SK-N-SH (cell line): Measurements from ENCODE around the gene TLX2. TPM values are rescaled to one million over a fixed set of nuclear protein-coding genes. Genes with fewer than 3 reads are reported as not detected.
A peak's percentile ranks its signal among the peaks of the same experiment; 100 is the strongest.

Experiments
- CTCF ChIA-PET: fragments of 300-600, 350-600 bp; formaldehyde crosslinking; extraction: SDS; loops from one replicate; lab custom pipeline; 2021; lab: Yijun Ruan, JAX
- POLR2A ChIA-PET: fragments of 350-600 bp; sonication (Branson Sonifier 250); formaldehyde crosslinking; extraction: SDS; loops from one replicate; lab custom pipeline; 2020; ENCODE audit warnings: antibody characterized with exemption, inconsistent platforms; lab: Yijun Ruan, JAX
- DNase-seq: peaks from one replicate; pipeline ENCODE4 v3.0.0; 2012
- H2AFZ ChIP-seq: fragments of 200-600 bp; sonication (generic); 2 replicates; pipeline ENCODE4 v1.8.1; 2016; ENCODE audit warnings: antibody characterized with exemption, mild to moderate bottlenecking, low read depth
- H3F3A ChIP-seq: fragments of 200-600 bp; sonication (generic); replicated peaks from 2 replicates; pipeline ENCODE3; 2016; ENCODE audit warnings: antibody characterized with exemption, mild to moderate bottlenecking; ENCODE audit not compliant: insufficient read depth
- H3K27ac ChIP-seq, 2 experiments: fragments of 200-500 bp in 1 of 2; fragments of 200-600 bp in 1 of 2; sonication (Bioruptor generic) in 1 of 2; sonication (generic), shearing (Covaris generic) in 1 of 2; 2 replicates each; pipeline versions ENCODE4 v1.5.1 to v1.6.1; 2014 to 2016; ENCODE audit warnings: low read depth in 2 of 2, inconsistent platforms in 1 of 2, low read length in 1 of 2, mild to moderate bottlenecking in 1 of 2, mixed read lengths in 1 of 2
- H3K27me3 ChIP-seq: fragments of 200-600 bp; sonication (generic), shearing (Covaris generic); 2 replicates; pipeline ENCODE4 v1.6.1; 2016; ENCODE audit warnings: mixed run types; ENCODE audit not compliant: insufficient read depth
- H3K36me3 ChIP-seq, 2 experiments: fragments of 200-500 bp in 1 of 2; fragments of 200-600 bp in 1 of 2; sonication (Bioruptor generic) in 1 of 2; sonication (generic) in 1 of 2; replicated peaks in 1 of 2; 2 replicates each; pipeline versions ENCODE3 to v1.5.1; 2014 to 2016; ENCODE audit warnings: low read length in 1 of 2, mild to moderate bottlenecking in 1 of 2; ENCODE audit not compliant: insufficient read depth in 2 of 2, control insufficient read depth in 1 of 2
- H3K4me1 ChIP-seq, 2 experiments: fragments of 200-500 bp in 1 of 2; fragments of 200-600 bp in 1 of 2; sonication (Bioruptor generic) in 1 of 2; sonication (generic), shearing (Covaris generic) in 1 of 2; 2 replicates each; pipeline versions ENCODE4 v1.5.1 to v1.6.1; 2014 to 2016; ENCODE audit warnings: low read depth in 1 of 2, low read length in 1 of 2, mixed run types in 1 of 2; ENCODE audit not compliant: insufficient read depth in 2 of 2, control insufficient read depth in 1 of 2
- H3K4me2 ChIP-seq: fragments of 200-600 bp; sonication (generic), shearing (Covaris generic); 2 replicates; pipeline ENCODE4 v1.6.1; 2017; ENCODE audit warnings: mixed run types
- H3K4me3 ChIP-seq, 2 experiments: fragments of 200-500 bp in 1 of 2; fragments of 200-600 bp in 1 of 2; sonication (Bioruptor generic) in 1 of 2; sonication (generic), shearing (Covaris generic) in 1 of 2; 2 replicates each; pipeline versions ENCODE4 v1.5.1 to v1.8.1; 2014 to 2016; ENCODE audit warnings: low read depth in 2 of 2, inconsistent platforms in 1 of 2, low read length in 1 of 2, mild to moderate bottlenecking in 1 of 2, mixed read lengths in 1 of 2, moderate library complexity in 1 of 2
- H3K79me2 ChIP-seq: fragments of 200-600 bp; sonication (generic); 2 replicates; pipeline ENCODE4 v1.8.1; 2017; ENCODE audit warnings: mild to moderate bottlenecking; ENCODE audit not compliant: insufficient read depth
- H3K9ac ChIP-seq: fragments of 200-600 bp; sonication (generic); 2 replicates; pipeline ENCODE4 v1.6.1; 2017; ENCODE audit warnings: mixed run types
- H3K9me2 ChIP-seq: fragments of 200-600 bp; sonication (generic); 2 replicates; pipeline ENCODE4 v1.6.1; 2017; ENCODE audit warnings: mixed run types
- H3K9me3 ChIP-seq: fragments of 200-600 bp; sonication (generic); 2 replicates; pipeline ENCODE4 v1.6.1; 2017; ENCODE audit warnings: mixed run types, mild to moderate bottlenecking, moderate library complexity
- H4K20me1 ChIP-seq: fragments of 200-600 bp; sonication (generic); 2 replicates; pipeline ENCODE4 v1.6.1; 2017; ENCODE audit warnings: mild to moderate bottlenecking, mixed run types; ENCODE audit not compliant: insufficient read depth
- ELF1 ChIP-seq: IDR thresholded peaks from 2 replicates; pipeline ENCODE4 v1.4.0; 2012
- EP300 ChIP-seq, 2 experiments: IDR thresholded peaks; 2 replicates each; pipeline versions ENCODE4 v1.4.0 to v1.6.1; 2012; ENCODE audit warnings: borderline replicate concordance in 1 of 2, low read depth in 1 of 2, low read length in 1 of 2
- GATA2 ChIP-seq: sonication (generic); formaldehyde crosslinking; IDR thresholded peaks from 2 replicates; pipeline ENCODE4 v1.5.0; 2020; ENCODE audit warnings: mild to moderate bottlenecking, missing genetic modification reagents
- MEF2A ChIP-seq: IDR thresholded peaks from 2 replicates; pipeline ENCODE4 v1.4.0; 2012; ENCODE audit warnings: low read depth, borderline replicate concordance
- NRF1 ChIP-seq: IDR thresholded peaks from 2 replicates; pipeline ENCODE4 v1.6.1; 2012; ENCODE audit warnings: low read depth, mild to moderate bottlenecking, low read length
- RAD21 ChIP-seq: IDR thresholded peaks from 2 replicates; pipeline ENCODE4 v1.6.1; 2012; ENCODE audit warnings: mild to moderate bottlenecking, low read length
- RFX5 ChIP-seq: IDR thresholded peaks from 2 replicates; pipeline ENCODE4 v1.6.1; 2012; ENCODE audit warnings: mild to moderate bottlenecking, improper control_type of control experiment, low read length
- RXRA ChIP-seq: IDR thresholded peaks from 2 replicates; pipeline ENCODE4 v1.4.0; 2012; ENCODE audit warnings: low read depth, mild to moderate bottlenecking, borderline replicate concordance
- TAF1 ChIP-seq: IDR thresholded peaks from 2 replicates; pipeline ENCODE4 v1.6.1; 2012; ENCODE audit warnings: low read depth, mild to moderate bottlenecking, low read length, moderate library complexity, borderline replicate concordance
- TCF12 ChIP-seq: IDR thresholded peaks from 2 replicates; pipeline ENCODE4 v1.4.0; 2012
- TEAD4 ChIP-seq: IDR thresholded peaks from 2 replicates; pipeline ENCODE4 v1.4.0; 2012; ENCODE audit warnings: mild to moderate bottlenecking, borderline replicate concordance; ENCODE audit not compliant: insufficient read depth
- YY1 ChIP-seq: IDR thresholded peaks from 2 replicates; pipeline ENCODE4 v1.4.0; 2012; ENCODE audit warnings: low read depth, mild to moderate bottlenecking
- WGBS: methylation state at CpG from one replicate; pipeline ENCODE4 v1.1.6; 2017; ENCODE audit warnings: low lambda C conversion rate; 5-methylcytosine and 5-hydroxymethylcytosine counted together
- polyA plus RNA-seq, 3 experiments: library from polyadenylated mRNA; depleted of rRNA; stranded (reverse); fragments of >200 nt; gene quantifications; 2 replicates each; pipeline ENCODE4 v1.2.3, GENCODE V29; 2012
- TF ChIP-seq, protein P1 (sequence below): IDR thresholded peaks from 2 replicates; pipeline ENCODE4 v1.4.0; 2012; ENCODE audit warnings: low read depth, borderline replicate concordance
- TF ChIP-seq, protein P2 (sequence below): fragments of 150-350 bp; IDR thresholded peaks from 2 replicates; pipeline ENCODE4 v1.6.1; 2016; ENCODE audit warnings: mild to moderate bottlenecking, low read depth, low read length
- TF ChIP-seq, protein P3 (sequence below): IDR thresholded peaks from 2 replicates; pipeline ENCODE4 v1.4.0; 2012; ENCODE audit warnings: low read depth
- TF ChIP-seq, protein P4 (sequence below): fragments of 200-600 bp; sonication (generic); IDR thresholded peaks from 2 replicates; pipeline ENCODE4 v1.6.1; 2017; ENCODE audit warnings: antibody characterized with exemption, mild to moderate bottlenecking, moderate library complexity

TLX2 gene
- polyA plus RNA-seq, 1 of the 3 experiments (the other 2 are of a cell fraction): 24.5 TPM

DNA sequence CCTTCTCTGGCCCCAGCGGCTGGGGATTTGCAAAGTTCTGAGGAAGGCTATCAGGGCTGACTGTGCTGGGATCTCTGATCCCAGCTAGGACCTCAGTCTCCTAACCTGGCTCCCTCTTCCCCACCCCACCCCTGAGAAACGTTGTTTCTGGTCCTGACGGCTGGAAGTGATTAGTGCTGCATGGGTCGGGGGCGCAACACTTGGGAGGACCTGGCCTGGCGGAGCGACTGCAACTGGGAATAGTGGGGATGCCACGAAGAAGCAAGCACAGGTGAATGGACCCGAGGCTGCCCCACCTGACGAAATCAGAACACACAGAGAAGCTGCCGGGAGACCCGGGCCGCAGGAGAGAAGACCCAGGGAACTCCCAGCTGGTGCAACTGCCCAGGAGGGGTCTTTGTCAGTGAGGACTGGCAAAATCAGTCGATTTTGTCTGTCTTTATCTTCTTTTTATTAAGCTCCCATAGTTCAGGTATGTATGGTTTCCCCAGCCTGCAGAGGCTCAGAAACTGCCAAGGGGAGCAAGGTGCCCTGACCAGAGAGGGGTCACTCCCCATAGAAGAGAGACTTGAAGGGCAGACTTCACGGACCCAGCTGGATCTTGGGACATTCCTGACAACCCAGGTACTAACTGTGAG is 14.2 kb upstream of the TLX2 start:
- H3K4me2 ChIP-seq: no peak overlapping the region
- no peak overlapping the region for H3K4me3 ChIP-seq
- no peaks in the 10 kb centered on the region for H3K27me3 ChIP-seq
- 84% methylated on average over 15 of the region's 15 CpGs for WGBS
- CTCF ChIA-PET: interaction anchor here (0.8 to 3.7 kb wide), 7 partner anchors 13 to 87 kb away, joined by 3 to 21 read pairs (median 3); partner anchors contain the start of genes AUP1, CCDC142, HTRA2 and TTC31
- H3K9me3 ChIP-seq: no peaks in the 10 kb centered on the region
- H3K9ac ChIP-seq: no peak overlapping the region
- TF ChIP-seq NRF1: no peak
- TF ChIP-seq EP300 (IDR thresholded peaks at IDR 0.05; ENCODE audit: borderline replicate concordance in 1 of 2, low read depth in 1 of 2, low read length in 1 of 2): no peak
- no peak for TF ChIP-seq TAF1
- no peak for TF ChIP-seq RFX5
- TF ChIP-seq, protein P1, sequence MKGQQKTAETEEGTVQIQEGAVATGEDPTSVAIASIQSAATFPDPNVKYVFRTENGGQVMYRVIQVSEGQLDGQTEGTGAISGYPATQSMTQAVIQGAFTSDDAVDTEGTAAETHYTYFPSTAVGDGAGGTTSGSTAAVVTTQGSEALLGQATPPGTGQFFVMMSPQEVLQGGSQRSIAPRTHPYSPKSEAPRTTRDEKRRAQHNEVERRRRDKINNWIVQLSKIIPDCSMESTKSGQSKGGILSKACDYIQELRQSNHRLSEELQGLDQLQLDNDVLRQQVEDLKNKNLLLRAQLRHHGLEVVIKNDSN: no peak
- TF ChIP-seq, protein P2, sequence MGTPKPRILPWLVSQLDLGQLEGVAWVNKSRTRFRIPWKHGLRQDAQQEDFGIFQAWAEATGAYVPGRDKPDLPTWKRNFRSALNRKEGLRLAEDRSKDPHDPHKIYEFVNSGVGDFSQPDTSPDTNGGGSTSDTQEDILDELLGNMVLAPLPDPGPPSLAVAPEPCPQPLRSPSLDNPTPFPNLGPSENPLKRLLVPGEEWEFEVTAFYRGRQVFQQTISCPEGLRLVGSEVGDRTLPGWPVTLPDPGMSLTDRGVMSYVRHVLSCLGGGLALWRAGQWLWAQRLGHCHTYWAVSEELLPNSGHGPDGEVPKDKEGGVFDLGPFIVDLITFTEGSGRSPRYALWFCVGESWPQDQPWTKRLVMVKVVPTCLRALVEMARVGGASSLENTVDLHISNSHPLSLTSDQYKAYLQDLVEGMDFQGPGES: no peak
- no peak for TF ChIP-seq YY1
- TF ChIP-seq RAD21: no peak
- no peak for TF ChIP-seq TCF12
- TF ChIP-seq MEF2A: no peak
- TF ChIP-seq, protein P3, sequence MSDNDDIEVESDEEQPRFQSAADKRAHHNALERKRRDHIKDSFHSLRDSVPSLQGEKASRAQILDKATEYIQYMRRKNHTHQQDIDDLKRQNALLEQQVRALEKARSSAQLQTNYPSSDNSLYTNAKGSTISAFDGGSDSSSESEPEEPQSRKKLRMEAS: no peak
- no peak for TF ChIP-seq RXRA
- TF ChIP-seq ELF1: no peak
- TF ChIP-seq, protein P4, sequence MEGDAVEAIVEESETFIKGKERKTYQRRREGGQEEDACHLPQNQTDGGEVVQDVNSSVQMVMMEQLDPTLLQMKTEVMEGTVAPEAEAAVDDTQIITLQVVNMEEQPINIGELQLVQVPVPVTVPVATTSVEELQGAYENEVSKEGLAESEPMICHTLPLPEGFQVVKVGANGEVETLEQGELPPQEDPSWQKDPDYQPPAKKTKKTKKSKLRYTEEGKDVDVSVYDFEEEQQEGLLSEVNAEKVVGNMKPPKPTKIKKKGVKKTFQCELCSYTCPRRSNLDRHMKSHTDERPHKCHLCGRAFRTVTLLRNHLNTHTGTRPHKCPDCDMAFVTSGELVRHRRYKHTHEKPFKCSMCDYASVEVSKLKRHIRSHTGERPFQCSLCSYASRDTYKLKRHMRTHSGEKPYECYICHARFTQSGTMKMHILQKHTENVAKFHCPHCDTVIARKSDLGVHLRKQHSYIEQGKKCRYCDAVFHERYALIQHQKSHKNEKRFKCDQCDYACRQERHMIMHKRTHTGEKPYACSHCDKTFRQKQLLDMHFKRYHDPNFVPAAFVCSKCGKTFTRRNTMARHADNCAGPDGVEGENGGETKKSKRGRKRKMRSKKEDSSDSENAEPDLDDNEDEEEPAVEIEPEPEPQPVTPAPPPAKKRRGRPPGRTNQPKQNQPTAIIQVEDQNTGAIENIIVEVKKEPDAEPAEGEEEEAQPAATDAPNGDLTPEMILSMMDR: no peak
- TF ChIP-seq TEAD4: no peak
- no peak for TF ChIP-seq GATA2 (CRISPR knock-in tag)
- peaks cover 3% of the 10 kb centered on the region for H3F3A ChIP-seq
- peak; percentile 47 for DNase-seq
- H4K20me1 ChIP-seq: no peaks in the 10 kb centered on the region
- H3K79me2 ChIP-seq: no peaks in the 10 kb centered on the region
- no peak overlapping the region; a peak in 1 of 4 replicates for H3K27ac ChIP-seq
- no peaks in the 10 kb centered on the region for H3K9me2 ChIP-seq
- H3K36me3 ChIP-seq: peaks cover 7 to 8% of the 10 kb centered on the region in 2 experiments
- no peak overlapping the region for H2AFZ ChIP-seq
- POLR2A ChIA-PET: interaction anchor here (1.0 to 3.1 kb wide), 6 partner anchors 8 to 29 kb away, joined by 3 to 19 read pairs (median 8); partner anchors contain the start of genes AUP1, CCDC142, HTRA2 and MRPL53
- peaks cover 0 to 22% of the 10 kb centered on the region in 2 experiments; a peak in 1 of 4 replicates for H3K4me1 ChIP-seq
